IMR-90 (cell line): Measurements from ENCODE around the gene CIAO2B. TPM values are rescaled to one million over a fixed set of nuclear protein-coding genes. Genes with fewer than 3 reads are reported as not detected.

ENCODE experiments used
- ATAC-seq: fragments of 200-7000 bp; cut with Tn5 transposase; 2 replicates; pipeline ENCODE4 v1.9.1; 2020; ENCODE audit warnings: low read depth, mild to moderate bottlenecking, moderate library complexity
- BruUV-seq: library from RNA; stranded (reverse); fragments of 400-500 nt; replicated peaks from 2 replicates; lab custom pipeline; 2021; lab: Mats Ljungman, UMichigan
- CTCF ChIA-PET: fragments of 300-600 bp; formaldehyde crosslinking; extraction: SDS; loops from one replicate; lab custom pipeline; 2021; ENCODE audit warnings: antibody characterized with exemption; lab: Yijun Ruan, JAX
- POLR2A ChIA-PET: fragments of 300-600 bp; sonication (Branson Sonifier 250); formaldehyde crosslinking; loops from one replicate; lab custom pipeline; 2022; ENCODE audit warnings: antibody characterized with exemption; ENCODE audit not compliant: unreplicated experiment; lab: Charles Lee
- DNase-seq: peaks from one replicate; pipeline ENCODE4 v3.0.0; 2013
- H2AFZ ChIP-seq: replicated peaks from 2 replicates; pipeline ENCODE3; 2013; ENCODE audit warnings: low read length, mild to moderate bottlenecking; ENCODE audit not compliant: poor library complexity
- H2AK5ac ChIP-seq: 2 replicates; pipeline ENCODE4 v1.6.1; 2013; ENCODE audit warnings: low read depth, low read length, inconsistent platforms
- H2AK9ac ChIP-seq: replicated peaks from 2 replicates; pipeline ENCODE3; 2013; ENCODE audit warnings: mild to moderate bottlenecking, low read depth, low read length, moderate library complexity; ENCODE audit not compliant: poor library complexity
- H2BK120ac ChIP-seq: 2 replicates; pipeline ENCODE4 v1.6.1; 2013; ENCODE audit warnings: low read depth, low read length, inconsistent platforms
- H2BK15ac ChIP-seq: 3 replicates; pipeline ENCODE4 v1.6.1; 2013; ENCODE audit warnings: low read depth, low read length, inconsistent platforms
- H2BK20ac ChIP-seq: 2 replicates; pipeline ENCODE4 v1.6.1; 2013; ENCODE audit warnings: low read depth, mild to moderate bottlenecking, inconsistent platforms, low read length, moderate library complexity
- H2BK5ac ChIP-seq: 2 replicates; pipeline ENCODE4 v1.6.1; 2013; ENCODE audit warnings: mild to moderate bottlenecking, low read depth, low read length, inconsistent platforms; ENCODE audit not compliant: poor library complexity, severe bottlenecking
- H3K14ac ChIP-seq: replicated peaks from 2 replicates; pipeline ENCODE4 v1.6.1; 2013; ENCODE audit warnings: low read depth, low read length, inconsistent platforms
- H3K18ac ChIP-seq: 2 replicates; pipeline ENCODE4 v1.6.1; 2013; ENCODE audit warnings: low read depth, low read length, control low read depth
- H3K23ac ChIP-seq: 2 replicates; pipeline ENCODE4 v1.6.1; 2013; ENCODE audit warnings: low read depth, low read length, inconsistent platforms
- H3K27ac ChIP-seq: 2 replicates; pipeline ENCODE4 v1.5.1; 2013; ENCODE audit warnings: mild to moderate bottlenecking, control low read depth, low read length; ENCODE audit not compliant: insufficient read depth
- H3K27me3 ChIP-seq: 2 replicates; pipeline ENCODE4 v1.6.1; 2013; ENCODE audit warnings: low read length; ENCODE audit not compliant: control insufficient read depth, insufficient read depth
- H3K36me3 ChIP-seq: 2 replicates; pipeline ENCODE4 v1.6.1; 2013; ENCODE audit warnings: low read length, mixed read lengths; ENCODE audit not compliant: control insufficient read depth, insufficient read depth
- H3K4ac ChIP-seq: 2 replicates; pipeline ENCODE4 v1.6.1; 2013; ENCODE audit warnings: low read depth, low read length, inconsistent platforms
- H3K4me1 ChIP-seq: 2 replicates; pipeline ENCODE4 v1.6.1; 2013; ENCODE audit warnings: low read length, mixed read lengths; ENCODE audit not compliant: control insufficient read depth, insufficient read depth
- H3K4me2 ChIP-seq: 2 replicates; pipeline ENCODE4 v1.6.1; 2013; ENCODE audit warnings: low read depth, mild to moderate bottlenecking, control low read depth, low read length, moderate library complexity
- H3K4me3 ChIP-seq: 2 replicates; pipeline ENCODE4 v1.5.1; 2013; ENCODE audit warnings: low read depth, mild to moderate bottlenecking, control low read depth, low read length, moderate library complexity; ENCODE audit not compliant: insufficient read depth
- H3K56ac ChIP-seq: 2 replicates; pipeline ENCODE4 v1.6.1; 2013; ENCODE audit warnings: low read length, inconsistent platforms; ENCODE audit not compliant: insufficient read depth; ENCODE audit errors: extremely low read depth
- H3K79me1 ChIP-seq, 2 experiments: 2 replicates each; pipeline ENCODE4 v1.6.1; 2013; ENCODE audit warnings: low read length in 2 of 2, inconsistent platforms in 1 of 2, low read depth in 1 of 2
- H3K9ac ChIP-seq: 2 replicates; pipeline ENCODE4 v1.6.1; 2013; ENCODE audit warnings: low read depth, low read length, control low read depth
- H3K9me1 ChIP-seq: 2 replicates; pipeline ENCODE4 v1.6.1; 2013; ENCODE audit warnings: low read length, inconsistent platforms; ENCODE audit not compliant: insufficient read depth
- H3K9me3 ChIP-seq: 2 replicates; pipeline ENCODE4 v1.6.1; 2013; ENCODE audit warnings: low read length; ENCODE audit not compliant: control insufficient read depth, insufficient read depth
- H4K20me1 ChIP-seq: 2 replicates; pipeline ENCODE4 v1.6.1; 2013; ENCODE audit warnings: low read length, inconsistent platforms; ENCODE audit not compliant: insufficient read depth
- H4K5ac ChIP-seq: 2 replicates; pipeline ENCODE4 v1.6.1; 2013; ENCODE audit warnings: mild to moderate bottlenecking, low read depth, low read length, control low read depth
- H4K8ac ChIP-seq, 2 experiments: 2 replicates each; pipeline ENCODE4 v1.6.1; 2013; ENCODE audit warnings: low read depth in 2 of 2, low read length in 2 of 2, control low read depth in 1 of 2, inconsistent platforms in 1 of 2
- H4K91ac ChIP-seq: 2 replicates; pipeline ENCODE4 v1.6.1; 2013; ENCODE audit warnings: low read depth, low read length, inconsistent platforms; ENCODE audit not compliant: insufficient read depth
- CEBPB ChIP-seq: IDR thresholded peaks from 2 replicates; pipeline ENCODE4 v1.6.1; 2012; ENCODE audit warnings: low read depth, low read length, improper control_type of control experiment
- FOS ChIP-seq: fragments of 150-350 bp; IDR thresholded peaks from 2 replicates; pipeline ENCODE4 v1.6.1; 2016; ENCODE audit warnings: low read depth, low read length
- NFE2L2 ChIP-seq: fragments of 150-350 bp; IDR thresholded peaks from 2 replicates; pipeline ENCODE4 v1.6.1; 2016; ENCODE audit warnings: low read depth, mild to moderate bottlenecking, low read length
- POLR2A ChIP-seq: IDR thresholded peaks from 2 replicates; pipeline ENCODE4 v1.6.1; 2012; ENCODE audit warnings: mild to moderate bottlenecking, low read depth, low read length
- WGBS, 2 experiments: methylation state at CpG; one replicate each; pipeline versions ENCODE4 v1.1.5 to v1.1.7; 2013; ENCODE audit warnings: missing lambda C conversion rate in 2 of 2; ENCODE audit not compliant: insufficient read length in 1 of 2; ENCODE audit errors: extremely low coverage in 2 of 2; 5-methylcytosine and 5-hydroxymethylcytosine counted together
- dilution Hi-C: fragments of 300-500 bp; cut with HindIII; formaldehyde crosslinking; loops from one replicate; pipeline ENCODE4 v1.14.3; 2018; ENCODE audit warnings: low sequenced_read_pairs; ENCODE audit not compliant: unreplicated experiment
- in situ Hi-C: fragments of 300-500 bp; cut with MboI; formaldehyde crosslinking; loops from 3 replicates; pipeline ENCODE4 v1.14.3; 2019; ENCODE audit warnings: low sequenced_read_pairs, inconsistent platforms, mixed read lengths
- intact Hi-C: fragments of 100-400 bp; cut with micrococcal nuclease; formaldehyde crosslinking; loops from 2 replicates; pipeline ENCODE4 v1.10.0; 2022
- polyA plus RNA-seq, 3 experiments: library from polyadenylated mRNA; depleted of rRNA; stranded (reverse); fragments of >200 nt; gene quantifications; 2 replicates each; pipeline ENCODE4 v1.2.3, GENCODE V29; 2012; ENCODE audit warnings: low replicate concordance in 1 of 3
- total RNA-seq: library from RNA; depleted of rRNA; stranded (reverse); fragments of >200 nt; gene quantifications from 2 replicates; pipeline ENCODE4 v1.2.3, GENCODE V29; 2012

The CIAO2B gene
- total and polyA plus RNA-seq, 2 of the 4 experiments (the other 2 are of a cell fraction) = 148 to 234 TPM

- H3K4me1 ChIP-seq = peaks cover 5% of the 10 kb centered on the region
- H3K9ac ChIP-seq = no peak overlapping the region
- no peak overlapping the region for H2BK5ac ChIP-seq
- no peak overlapping the region for H3K4me3 ChIP-seq
- H2BK15ac ChIP-seq = no peak overlapping the region
- H3K4ac ChIP-seq = no peak overlapping the region
- H3K36me3 ChIP-seq = peaks cover 53% of the 10 kb centered on the region
- H3K18ac ChIP-seq = no peak overlapping the region
- no peak overlapping the region for H4K8ac ChIP-seq
- peaks cover 2 to 26% of the 10 kb centered on the region in 2 experiments for H3K79me1 ChIP-seq
- H2AFZ ChIP-seq = peak overlapping the region; percentile 35
- H4K20me1 ChIP-seq = no peaks in the 10 kb centered on the region; the same call in 1 of the 2 replicates
- intact Hi-C loops = no loop called here
- TF ChIP-seq NFE2L2 (no peak), FOS (no peak), CEBPB (no peak), POLR2A (no peak)
- H3K4me2 ChIP-seq = no peak overlapping the region
- no peak overlapping the region for H3K27ac ChIP-seq
- no peak for DNase-seq
- dilution Hi-C loops = no loop called here
- H3K14ac ChIP-seq = no peak overlapping the region
- no peak overlapping the region for H3K56ac ChIP-seq
- H2BK120ac ChIP-seq = no peak overlapping the region
- H4K91ac ChIP-seq = no peak overlapping the region
- peaks cover 5% of the 10 kb centered on the region; the same call in 1 of the 2 replicates for H3K9me1 ChIP-seq
- peaks cover 5% of the 10 kb centered on the region; the same call in 1 of the 2 replicates for H3K27me3 ChIP-seq
- H2BK20ac ChIP-seq = no peak overlapping the region
- no peak for ATAC-seq
- no peak overlapping the region for H2AK5ac ChIP-seq
- ChIA-PET CTCF (interaction anchor here (1.0 to 2.7 kb wide), 2 partner anchors 17 to 48 kb away, joined by 3 to 11 read pairs; partner anchors contain the start of gene CES3), POLR2A (interaction anchor here (0.5 kb wide), 1 partner anchor 248 kb away, joined by 3 read pairs; no protein-coding TSS in a partner anchor)
- H3K23ac ChIP-seq = no peak overlapping the region
- WGBS, 2 experiments = 100% methylated on average over 2 of the region's 15 CpGs; no CpG with 5 or more reads in 1 of the 2 experiments
- no peak overlapping the region for H4K5ac ChIP-seq
- in situ Hi-C loops = no loop called here
- no peak overlapping the region for H2AK9ac ChIP-seq
- no peaks in the 10 kb centered on the region for H3K9me3 ChIP-seq
- no TSS peak for BruUV-seq
Observed at GRCh38 chr16:66943426-66944053, 9.3 kb upstream of the CIAO2B start.
